NCI-H2171 (cell line): Measurements from ENCODE around the gene TAOK1.

ENCODE experiments used
- DNase-seq: peaks from one replicate; lab custom pipeline; 2025; lab: John Stamatoyannopoulos, UW

Gene TAOK1

DNA sequence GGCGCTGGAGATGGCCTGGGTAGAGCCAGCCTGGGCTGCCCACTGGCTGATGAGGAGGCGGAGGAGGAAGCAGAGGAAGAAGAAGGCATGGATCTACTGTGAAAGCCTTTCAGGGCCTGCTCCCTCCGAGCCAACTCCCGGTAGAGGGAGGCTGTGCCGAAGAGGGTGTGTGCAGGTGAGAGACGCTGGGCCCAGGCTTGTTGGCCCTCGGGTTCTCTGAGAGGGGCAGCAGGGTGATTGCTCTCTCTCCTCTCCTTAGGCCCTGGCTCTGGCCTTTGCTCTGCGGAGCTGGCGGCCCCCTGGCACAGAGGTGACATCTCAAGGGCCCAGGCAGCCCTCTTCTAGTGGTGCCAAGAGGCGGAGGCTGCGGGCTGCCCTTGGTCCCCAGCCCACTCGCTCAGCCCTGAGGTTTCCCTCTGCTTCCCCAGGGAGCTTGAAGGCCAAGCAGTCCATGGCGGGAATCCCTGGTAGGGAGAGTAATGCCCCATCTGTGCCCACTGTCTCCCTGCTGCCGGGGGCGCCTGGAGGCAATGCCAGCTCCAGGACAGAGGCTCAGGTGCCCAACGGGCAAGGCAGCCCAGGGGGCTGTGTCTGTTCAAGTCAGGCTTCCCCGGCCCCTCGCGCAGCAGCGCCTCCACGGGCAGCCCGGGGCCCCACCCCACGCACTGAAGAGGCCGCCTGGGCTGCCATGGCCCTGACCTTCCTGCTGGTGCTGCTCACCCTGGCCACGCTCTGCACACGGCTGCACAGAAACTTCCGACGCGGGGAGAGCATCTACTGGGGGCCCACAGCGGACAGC is 181.9 kb downstream of the TAOK1 start:
- DNase-seq = no peak

DNA sequence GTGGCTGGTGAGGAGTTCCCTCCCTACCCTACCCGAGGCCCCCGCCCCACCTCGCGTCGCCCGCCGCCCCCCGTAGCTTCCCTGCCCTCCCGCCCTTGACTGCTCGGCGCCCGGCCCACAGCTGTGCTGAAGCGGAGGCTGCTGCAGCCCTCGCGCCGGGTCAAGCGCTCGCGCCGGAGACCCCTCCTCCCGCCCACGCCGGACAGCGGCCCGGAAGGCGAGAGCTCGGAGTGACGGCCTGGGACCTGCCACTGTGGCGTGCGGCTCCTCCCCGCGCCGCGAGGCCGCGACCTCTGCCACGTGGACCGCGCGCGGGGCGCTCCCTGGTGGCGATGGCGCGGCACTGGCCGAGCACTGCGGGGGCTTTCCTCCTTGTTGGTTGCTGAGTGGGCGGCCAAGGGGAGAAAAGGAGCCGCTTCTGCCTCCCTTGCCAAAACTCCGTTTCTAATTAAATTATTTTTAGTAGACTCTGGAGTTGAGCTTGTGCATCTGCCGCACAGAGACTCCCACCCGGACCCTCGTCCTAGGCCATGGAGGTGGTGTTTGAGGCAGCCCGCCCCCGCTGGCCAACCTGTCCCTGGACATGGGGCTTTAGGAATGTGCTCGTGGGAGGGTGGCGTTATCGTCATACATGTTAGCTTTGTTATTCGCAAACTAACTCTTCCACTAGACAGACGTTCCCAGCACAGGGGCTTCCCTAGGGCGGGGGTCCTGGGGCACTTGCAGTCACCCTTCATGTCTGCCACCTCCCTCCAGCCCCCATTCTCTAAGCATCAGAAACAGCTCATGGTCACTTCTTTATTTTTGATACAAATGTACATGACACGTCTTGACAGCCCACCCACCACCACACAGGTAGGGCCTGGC is 182.8 kb downstream of the TAOK1 start:
- DNase-seq = no peak

DNA sequence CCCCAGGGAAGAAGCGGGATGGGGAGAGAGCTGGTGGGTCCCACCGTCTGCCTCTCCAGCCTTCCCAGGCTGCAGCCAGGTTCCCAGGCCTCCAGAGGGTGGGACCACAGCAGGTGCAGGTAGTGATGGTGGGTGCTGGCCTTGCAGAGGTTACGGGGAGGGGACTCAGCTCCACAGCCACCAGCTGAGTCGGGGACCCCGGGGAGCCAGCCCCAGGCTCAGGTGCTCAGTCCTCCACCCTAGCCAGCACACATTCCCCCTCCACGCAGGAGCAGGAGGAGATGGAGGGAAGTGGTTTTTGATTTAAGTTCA is 183.4 kb downstream of the TAOK1 start:
- DNase-seq = no peak

DNA sequence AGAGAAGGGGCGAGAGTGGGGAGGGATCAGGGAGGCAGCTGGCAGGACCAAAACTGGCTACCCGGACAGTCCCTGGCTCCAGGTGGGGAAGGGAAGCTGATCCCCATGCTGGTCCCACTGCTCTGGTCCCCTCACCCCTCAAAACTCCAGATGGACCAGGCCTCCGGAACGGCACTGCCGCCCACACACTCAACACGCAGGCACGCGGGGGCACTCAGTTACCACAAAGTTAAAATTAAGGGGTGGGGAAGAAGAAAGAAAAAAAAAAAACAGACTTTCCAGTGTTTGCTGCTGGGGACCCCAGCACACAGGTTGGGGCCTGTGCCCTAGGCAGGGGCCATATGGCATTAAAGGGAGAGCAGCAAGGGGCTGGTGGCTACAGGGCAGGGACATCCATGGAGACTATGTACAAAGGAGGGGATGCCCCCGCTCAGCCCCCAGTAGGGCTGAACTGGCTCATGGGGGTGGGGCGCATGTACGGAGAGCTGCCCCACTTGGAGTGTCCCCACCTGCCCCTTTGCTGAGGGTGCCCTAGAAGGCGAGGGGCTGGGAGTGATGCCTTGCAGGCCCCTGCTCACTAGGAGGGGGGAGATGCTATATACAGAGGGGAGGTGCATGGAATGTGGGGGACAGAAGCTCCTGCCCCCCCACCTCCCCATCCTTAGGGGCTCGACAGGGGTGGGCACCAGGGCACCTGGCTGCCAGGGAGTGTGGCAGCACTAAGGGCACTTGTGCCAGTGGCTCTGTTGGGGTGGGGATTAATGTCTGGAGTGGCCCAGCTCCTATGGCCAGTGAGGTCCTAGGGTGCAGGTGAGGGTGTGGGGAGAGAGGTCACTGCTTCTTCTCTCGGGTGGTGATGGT is 183.9 kb downstream of the TAOK1 start:
- no peak for DNase-seq

DNA sequence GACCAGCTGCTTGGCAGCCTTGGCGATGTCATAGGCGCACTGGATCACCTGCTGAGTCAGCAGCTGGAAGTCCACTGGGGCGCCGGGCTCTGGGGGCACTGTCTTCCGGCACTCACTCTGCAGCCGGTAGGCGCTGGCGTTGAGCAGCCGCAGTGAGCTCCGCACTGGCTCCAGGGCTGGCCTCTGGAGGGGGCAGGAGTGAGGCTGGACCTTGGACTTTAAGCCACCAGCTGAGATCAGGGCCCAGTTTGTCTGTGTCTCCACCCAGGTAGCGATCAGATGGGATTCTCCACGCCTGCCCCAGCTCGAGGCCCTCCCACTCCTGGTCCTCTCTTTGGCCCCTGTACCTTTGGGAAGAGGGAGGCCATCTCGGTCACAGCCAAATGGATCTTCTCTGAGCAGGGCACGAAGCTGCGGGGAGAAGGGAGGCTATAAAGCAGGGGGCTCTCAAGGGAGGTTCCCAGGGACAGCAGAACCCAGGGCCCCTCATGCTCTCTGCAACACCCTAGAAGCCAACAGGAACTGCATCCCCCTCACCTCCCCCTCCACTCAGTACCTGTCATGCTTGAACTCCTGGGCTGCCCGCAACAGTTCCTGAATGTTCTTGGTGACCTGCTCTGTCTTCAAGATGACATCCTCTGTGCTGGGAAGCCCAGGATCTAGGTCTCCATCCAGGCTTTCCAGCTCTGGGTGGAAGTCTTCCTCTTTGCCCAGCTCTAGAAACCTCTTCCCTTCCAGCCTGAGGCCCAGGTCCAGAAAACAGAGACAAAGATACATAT is 184.8 kb downstream of the TAOK1 start:
- DNase-seq = no peak

DNA sequence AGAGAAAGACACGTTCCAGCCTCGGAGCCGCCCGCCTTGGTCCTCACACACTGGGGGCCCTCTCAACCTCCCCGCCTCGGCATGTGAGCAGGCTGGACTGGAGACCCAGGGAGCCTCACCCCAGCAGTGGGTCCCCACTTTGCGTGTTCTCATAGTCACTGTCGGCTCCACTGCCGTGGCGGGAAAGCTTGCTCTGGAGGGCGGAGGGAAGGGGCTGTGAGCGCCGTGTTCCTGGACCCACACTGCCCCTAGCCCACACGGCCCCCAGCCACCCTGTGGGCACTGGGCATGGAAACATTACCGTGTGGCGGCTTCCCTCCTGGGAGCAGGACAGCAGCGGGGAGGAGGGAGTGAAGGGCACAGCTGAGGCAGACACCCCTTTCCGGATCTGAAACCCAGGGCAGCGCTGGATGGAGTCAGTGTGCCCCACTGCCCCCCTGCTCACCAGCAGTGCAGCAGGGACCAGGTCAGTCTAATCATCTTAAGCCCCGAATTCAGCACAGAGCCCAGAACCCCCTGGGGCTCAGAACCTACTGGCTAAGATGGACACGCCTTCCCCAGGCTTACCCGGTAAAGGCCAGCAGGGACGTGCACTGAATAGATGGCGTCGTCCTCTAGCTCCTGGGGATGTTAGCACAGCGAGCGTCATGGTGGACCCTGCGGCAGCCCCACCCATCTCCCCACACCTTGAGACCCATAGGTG is 185.5 kb downstream of the TAOK1 start:
- DNase-seq = no peak

DNA sequence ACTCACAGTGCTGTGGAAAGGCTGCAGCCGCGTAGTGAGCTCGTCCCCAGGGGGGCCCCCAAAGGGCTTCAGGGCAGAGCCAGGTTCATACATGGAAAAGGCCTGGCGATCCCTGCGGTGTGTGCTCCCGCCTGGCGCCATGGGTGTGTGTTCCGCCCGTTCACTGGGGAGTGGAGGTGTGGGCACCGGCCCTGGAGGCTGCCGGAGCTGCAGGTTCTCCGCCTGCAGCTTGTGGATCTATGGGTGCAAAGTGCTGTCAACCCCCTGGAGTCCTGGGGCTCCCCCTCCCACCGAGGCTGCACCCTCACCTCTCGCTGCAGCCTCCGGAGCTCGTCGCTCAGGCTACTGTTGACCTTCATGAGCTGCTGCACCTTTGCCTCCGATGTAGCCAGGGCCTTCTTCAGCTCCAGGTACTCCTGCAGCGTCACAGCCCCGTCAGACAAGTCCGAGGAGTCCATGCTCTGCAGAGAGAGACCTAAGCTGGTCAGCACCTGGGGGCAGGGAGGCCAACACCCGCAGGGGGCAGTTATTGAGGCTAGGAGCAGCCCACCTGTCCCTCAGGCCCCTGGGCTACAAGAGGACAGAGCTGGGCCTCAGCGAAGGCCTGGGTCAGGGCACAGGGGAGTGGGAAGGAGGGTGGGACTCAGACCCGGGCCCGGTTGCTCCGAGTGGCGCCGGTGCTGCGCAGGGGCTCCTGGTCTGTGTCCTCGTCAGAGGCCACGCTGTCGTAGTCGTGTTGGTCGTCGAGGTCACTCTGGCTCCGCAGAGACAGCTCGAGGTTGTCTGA is 186.2 kb downstream of the TAOK1 start:
- DNase-seq = no peak

DNA sequence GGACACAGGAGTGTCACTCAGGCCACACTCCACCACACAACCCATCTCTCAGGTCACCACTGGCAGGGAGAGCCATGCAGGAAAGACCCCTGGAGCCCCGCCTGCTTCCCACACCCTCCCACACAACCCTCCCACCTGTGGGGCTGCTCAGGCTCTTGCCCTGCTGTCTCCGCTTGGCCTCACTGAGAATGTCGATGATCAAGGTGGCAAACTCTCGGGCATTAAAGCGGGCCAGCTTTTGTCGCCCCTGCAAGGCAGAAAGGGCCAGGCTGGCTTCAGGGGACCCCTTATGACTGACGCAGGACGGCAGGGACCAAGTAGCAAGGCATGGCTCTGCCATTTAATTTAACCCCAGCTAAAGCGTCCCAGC is 186.8 kb downstream of the TAOK1 start:
- no peak for DNase-seq

DNA sequence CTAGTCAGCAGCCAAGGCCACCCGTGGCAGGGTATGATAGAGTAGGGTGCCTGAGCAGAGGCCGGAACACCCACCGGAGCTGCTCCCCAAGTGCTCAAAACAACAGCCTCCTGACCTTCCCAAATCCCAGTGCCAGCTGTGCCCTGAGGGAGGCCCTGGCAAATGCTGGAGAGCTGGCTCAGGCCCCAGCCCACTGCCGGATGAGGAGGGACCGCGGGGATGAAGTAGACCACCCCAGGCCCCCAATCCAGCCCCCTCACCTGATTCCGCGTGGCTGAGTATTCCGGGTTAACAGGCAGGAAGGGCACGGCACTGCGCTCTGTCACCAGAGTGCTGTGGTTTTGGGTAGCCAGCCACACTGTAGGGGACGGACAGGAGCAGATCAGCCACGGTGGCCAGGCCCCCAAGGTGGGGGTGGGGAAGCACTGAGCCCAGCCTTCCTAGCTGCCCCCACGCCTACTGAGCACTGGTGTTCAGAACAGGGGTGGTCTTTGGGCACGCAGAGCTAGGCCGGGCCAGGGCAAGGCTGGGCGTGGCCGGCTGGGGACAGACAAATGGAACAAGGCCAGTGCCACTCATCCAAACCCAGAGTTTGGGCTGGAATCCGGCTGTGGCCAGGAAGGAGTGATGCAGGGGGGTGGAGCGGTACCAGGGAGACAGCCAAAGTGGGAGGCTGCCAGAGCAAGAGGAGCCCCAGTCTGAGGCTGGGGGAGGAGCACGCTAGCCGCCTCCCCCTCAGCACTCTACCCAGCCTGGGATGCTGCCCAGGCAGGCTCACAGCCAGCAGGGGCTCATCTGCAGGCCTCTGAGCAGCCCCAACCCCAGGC is 187.4 kb downstream of the TAOK1 start:
- no peak for DNase-seq

DNA sequence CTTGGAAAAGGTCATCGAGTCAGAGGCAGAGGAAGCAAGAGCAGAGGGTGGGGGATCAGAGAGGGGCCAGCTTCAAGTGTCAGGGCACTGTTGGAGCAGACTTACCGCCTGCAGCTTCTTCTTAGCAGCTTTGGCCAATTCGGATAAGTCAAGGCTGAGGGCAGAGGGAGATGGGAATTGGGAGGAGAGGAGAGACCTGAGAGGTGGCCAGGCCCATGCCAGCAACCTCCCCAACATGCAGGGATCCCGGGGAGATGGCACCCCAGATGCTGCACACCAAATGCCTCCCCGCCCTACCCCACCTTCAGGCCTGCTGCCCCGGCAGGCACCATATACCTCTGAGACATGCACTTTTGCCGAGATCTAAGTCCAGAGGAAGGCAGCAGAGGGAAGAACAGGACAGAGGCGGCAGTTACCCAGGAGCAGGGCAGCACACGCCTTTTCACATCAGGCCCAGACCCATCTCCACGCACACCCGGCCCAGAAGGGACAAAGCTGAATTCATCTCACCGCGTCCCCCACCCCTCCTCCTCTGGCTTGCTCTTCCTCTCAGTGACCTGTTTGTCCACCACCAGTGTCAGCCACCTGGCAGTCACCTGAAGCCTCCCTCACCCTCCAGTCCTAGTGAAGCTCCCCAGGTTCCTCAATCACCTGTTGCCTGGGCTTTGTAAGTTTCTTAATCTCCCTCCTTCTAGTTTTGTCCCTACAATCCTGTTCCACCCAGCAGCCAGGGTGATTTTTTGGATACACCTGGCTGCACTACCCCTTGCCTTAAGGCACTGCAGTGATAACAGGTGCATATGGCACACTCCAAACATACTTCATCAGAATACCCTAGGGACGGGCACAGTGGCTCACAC is 188.7 kb downstream of the TAOK1 start:
- no peak for DNase-seq

DNA sequence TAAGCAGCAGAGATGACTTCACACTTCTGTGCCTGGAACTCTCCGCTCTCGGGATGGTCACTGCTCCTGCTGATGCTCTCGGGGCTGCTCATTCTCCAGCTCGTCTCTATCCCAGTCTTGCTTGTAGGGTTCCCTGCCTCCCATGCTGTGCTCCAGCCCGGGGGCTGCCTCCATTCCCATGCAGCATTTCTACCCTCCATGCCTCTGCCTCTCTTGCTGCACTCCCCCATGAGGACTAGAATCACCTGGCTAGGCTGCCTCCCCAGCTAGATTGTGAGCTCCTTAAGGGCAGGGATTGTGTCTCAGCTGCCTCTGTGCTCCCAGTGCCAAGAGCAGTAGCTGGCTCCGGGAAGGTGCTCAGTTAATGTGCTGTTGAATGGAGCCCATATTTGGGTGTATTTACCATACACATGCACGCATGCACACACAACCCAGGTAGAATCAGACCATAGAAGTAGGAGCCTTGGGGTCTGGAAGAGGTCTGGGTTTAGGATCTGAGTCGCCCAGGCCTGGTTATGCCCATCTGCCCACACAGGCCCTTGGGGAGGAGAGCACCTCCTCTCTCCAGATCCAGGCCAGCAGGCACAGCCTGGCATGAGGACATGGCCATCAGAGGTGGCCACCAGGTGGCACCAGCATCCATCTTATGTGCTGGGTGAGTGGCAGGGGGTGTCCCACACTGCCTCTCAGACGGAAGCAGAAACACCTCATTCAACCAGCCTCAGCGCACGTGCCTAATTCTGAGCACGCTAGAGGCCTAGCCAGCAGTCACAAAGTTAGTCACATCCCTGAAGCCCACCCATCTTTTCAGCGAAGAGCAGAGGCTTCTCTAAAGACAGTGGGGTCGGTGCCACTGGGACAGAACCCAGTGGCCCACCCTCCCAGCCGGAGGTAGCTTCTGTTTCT is 190.0 kb downstream of the TAOK1 start:
- peak; percentile 75 for DNase-seq

DNA sequence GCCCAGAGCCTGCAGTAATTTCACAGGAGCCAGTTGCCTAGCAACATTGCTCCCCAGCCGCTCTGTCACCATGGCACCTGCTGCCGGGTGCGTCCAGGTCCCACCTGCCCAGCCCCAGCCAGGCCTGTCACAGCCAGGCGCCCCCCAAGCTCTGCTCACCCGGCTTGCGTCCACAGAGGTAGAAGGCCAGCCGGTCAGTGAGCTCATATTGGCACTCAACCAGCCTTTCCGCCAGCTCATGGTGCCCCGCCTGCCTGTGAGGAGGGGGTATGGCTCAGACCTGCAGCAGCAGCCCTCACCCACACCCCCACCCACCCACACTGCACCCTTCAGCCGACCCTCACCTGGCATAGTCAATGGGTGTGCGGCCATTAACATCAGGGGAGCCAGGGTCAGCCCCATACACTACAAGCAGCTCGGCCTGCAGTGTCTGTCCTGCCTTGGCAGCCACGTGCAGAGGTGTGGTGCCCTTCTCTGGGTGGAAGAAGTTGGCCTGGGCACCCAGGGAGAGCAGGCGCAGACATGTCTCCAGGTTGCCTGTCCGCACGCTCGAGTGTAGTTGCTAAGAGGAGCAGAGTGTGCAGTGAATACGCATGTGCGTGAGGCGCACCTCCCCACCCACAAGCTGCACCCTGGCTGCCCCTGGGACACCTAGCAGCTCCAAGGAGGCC is 191.6 kb downstream of the TAOK1 start:
- DNase-seq = peak; percentile 64

DNA sequence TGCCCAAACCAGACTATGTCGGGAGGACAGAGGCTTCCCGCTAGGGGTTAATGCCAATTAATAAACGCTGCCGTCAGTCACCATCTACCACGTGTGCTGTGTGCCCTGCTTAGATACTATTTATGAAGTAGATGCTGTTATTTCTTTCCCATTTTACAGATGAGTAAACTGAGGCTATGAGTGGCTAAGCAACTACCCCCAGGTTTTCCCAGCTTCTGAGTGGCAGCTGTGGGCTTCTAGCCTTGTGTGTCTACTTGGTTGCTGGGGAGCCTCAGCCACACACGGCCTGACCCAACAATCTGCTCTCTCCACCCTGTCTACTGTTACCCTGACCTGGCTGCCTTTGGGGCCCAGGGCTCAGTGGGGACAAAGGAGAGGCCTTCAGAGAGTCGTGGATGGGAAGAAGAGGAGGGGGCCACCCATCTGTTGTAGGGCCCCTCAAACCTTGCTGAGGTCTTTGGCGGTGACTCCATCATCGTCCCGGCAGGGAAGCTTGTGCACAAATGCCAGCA is 192.1 kb downstream of the TAOK1 start:
- DNase-seq = no peak

DNA sequence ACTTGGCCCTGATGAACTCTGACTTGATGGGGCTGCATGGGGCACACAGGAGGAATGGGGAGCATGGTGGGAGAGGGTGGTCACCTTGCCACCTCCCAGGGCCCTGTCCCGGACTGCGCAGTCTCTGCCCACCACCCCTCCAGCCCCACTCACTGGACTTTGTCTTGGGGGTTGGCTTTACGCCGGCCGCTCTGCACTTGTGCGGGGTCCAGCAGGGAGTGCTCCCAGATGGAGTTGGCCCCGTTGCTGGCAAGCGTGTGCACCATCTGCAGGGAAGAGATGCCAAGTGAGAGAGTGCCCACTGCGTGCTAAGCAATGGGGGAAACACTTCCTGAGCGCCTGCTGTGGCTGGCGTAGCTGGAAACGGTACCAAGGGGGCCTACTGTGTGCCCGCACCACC is 192.6 kb downstream of the TAOK1 start:
- no peak for DNase-seq

DNA sequence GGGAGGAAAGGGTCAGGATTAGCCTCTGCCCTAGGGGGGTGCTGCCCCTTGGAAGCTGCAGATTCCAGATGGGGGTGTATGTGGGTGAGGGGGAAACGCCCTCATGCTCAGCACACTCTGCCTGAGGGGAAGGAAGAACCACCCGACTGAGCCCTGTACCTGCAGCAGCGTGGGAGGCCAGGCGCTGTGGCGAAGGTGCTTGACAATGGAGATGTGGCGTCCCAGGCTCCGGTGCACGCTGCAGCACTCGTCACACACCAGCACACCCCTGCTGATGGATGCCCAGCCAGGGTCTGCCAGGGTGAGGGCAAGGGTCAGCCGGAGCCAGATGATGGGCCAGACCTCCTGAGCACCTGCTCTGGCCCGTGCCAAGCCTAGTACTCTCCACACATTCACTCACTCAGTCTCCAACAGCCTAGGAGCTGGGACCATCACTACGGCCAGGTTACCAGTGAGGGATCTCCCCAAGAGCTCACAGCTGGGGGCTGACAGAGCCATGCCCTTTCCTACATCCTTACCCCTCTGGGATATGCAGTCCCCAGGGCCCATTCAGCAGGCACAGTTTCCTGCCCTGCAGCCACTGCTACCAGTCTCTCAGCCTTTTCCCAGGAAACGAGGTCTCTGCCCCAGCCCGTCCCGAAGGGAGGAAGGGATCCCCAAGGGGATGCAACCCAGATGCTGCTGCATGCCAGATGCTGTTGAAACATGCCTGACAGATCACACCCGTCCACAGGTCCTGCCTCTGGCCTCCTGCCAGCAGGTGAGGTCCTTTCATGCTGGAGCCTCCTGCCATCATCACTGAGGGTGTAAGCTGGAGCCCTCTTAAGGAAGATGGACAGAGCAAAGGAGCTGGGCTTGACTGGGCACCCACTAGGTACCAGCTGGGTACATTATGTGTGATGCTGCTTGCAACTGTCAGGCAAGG is 193.4 kb downstream of the TAOK1 start:
- DNase-seq = peak; percentile 86
